Calu3 (cell line): ENCODE data around the gene ICOSLG. TPM values are rescaled to one million over a fixed set of nuclear protein-coding genes. Genes with fewer than 3 reads are reported as not detected.
"Not testable (repeated sequence)": the region's sequence is repeated elsewhere in the genome, so short reads cannot be mapped to it uniquely, and the experiment has no call there.

ENCODE experiments used
- BruUV-seq: library from RNA; stranded (reverse); fragments of 400-500 nt; replicated peaks from 2 replicates; lab custom pipeline; 2021; lab: Mats Ljungman, UMichigan
- CTCF ChIA-PET: fragments of 300-600 bp; sonication (Branson Sonifier 250); formaldehyde crosslinking; loops from one replicate; lab custom pipeline; 2022; ENCODE audit warnings: antibody characterized with exemption; lab: Charles Lee
- DNase-seq: peaks from one replicate; pipeline ENCODE4 v3.0.0; 2022
- H3K27ac Mint-ChIP-seq: one replicate; pipeline ENCODE4 v1.8.0; 2022; ENCODE audit warnings: mixed read lengths; ENCODE audit not compliant: unreplicated experiment
- H3K27me3 Mint-ChIP-seq: one replicate; pipeline ENCODE4 v1.8.0; 2022; ENCODE audit warnings: mixed read lengths; ENCODE audit not compliant: unreplicated experiment
- H3K36me3 Mint-ChIP-seq: one replicate; pipeline ENCODE4 v1.8.0; 2022; ENCODE audit warnings: mild to moderate bottlenecking, moderate library complexity, mixed read lengths; ENCODE audit not compliant: insufficient read depth, unreplicated experiment
- H3K4me1 Mint-ChIP-seq: one replicate; pipeline ENCODE4 v1.8.0; 2022; ENCODE audit warnings: mild to moderate bottlenecking, low read depth, mixed read lengths; ENCODE audit not compliant: unreplicated experiment
- H3K4me3 Mint-ChIP-seq: one replicate; pipeline ENCODE4 v1.8.0; 2022; ENCODE audit warnings: mild to moderate bottlenecking, low read depth, moderate library complexity, mixed read lengths; ENCODE audit not compliant: unreplicated experiment
- H3K9me3 Mint-ChIP-seq: one replicate; pipeline ENCODE4 v1.8.0; 2022; ENCODE audit warnings: low read depth, mixed read lengths; ENCODE audit not compliant: unreplicated experiment
- intact Hi-C: fragments of 100-400 bp; cut with micrococcal nuclease; formaldehyde crosslinking; loops from one replicate; pipeline ENCODE4 v1.10.0; 2022; ENCODE audit not compliant: unreplicated experiment
- total RNA-seq: library from RNA; stranded (reverse); gene quantifications from 2 replicates; pipeline ENCODE4 v1.2.3, GENCODE V29; 2022

The ICOSLG gene
- total RNA-seq, 1 experiment from 2014 or later = 3.4 TPM

- H3K4me1 Mint-ChIP-seq, H3K36me3 Mint-ChIP-seq, DNase-seq, H3K27me3 Mint-ChIP-seq, H3K27ac Mint-ChIP-seq, H3K4me3 Mint-ChIP-seq, CTCF ChIA-PET, BruUV-seq, intact Hi-C loops, H3K9me3 Mint-ChIP-seq: not testable (repeated sequence)
These were observed 28.8 kb downstream of the ICOSLG start for GRCh38 chr21:44211978-44212377.

- H3K4me1 Mint-ChIP-seq, H3K36me3 Mint-ChIP-seq, H3K27me3 Mint-ChIP-seq, H3K9me3 Mint-ChIP-seq, H3K27ac Mint-ChIP-seq, H3K4me3 Mint-ChIP-seq, CTCF ChIA-PET, intact Hi-C loops, DNase-seq, BruUV-seq: not testable (repeated sequence)
These were observed 29.2 kb downstream of the ICOSLG start for GRCh38 chr21:44211574-44211973.

- CTCF ChIA-PET, H3K4me3 Mint-ChIP-seq, DNase-seq, H3K9me3 Mint-ChIP-seq, H3K4me1 Mint-ChIP-seq, intact Hi-C loops, H3K36me3 Mint-ChIP-seq, H3K27me3 Mint-ChIP-seq, BruUV-seq, H3K27ac Mint-ChIP-seq: not testable (repeated sequence)
These were observed 32.7 kb downstream of the ICOSLG start for GRCh38 chr21:44207860-44208646.

GRCh38 chr21:44206698-44207676, 33.8 kb downstream of the ICOSLG start:
- H3K4me1 Mint-ChIP-seq, H3K27ac Mint-ChIP-seq, H3K36me3 Mint-ChIP-seq, intact Hi-C loops, CTCF ChIA-PET, DNase-seq, H3K27me3 Mint-ChIP-seq, H3K9me3 Mint-ChIP-seq, H3K4me3 Mint-ChIP-seq, BruUV-seq: not testable (repeated sequence)

- H3K27me3 Mint-ChIP-seq, BruUV-seq, H3K4me3 Mint-ChIP-seq, intact Hi-C loops, H3K36me3 Mint-ChIP-seq, CTCF ChIA-PET, H3K9me3 Mint-ChIP-seq, H3K27ac Mint-ChIP-seq, H3K4me1 Mint-ChIP-seq, DNase-seq: not testable (repeated sequence)
These were observed 34.6 kb downstream of the ICOSLG start for GRCh38 chr21:44206187-44206586.

- H3K9me3 Mint-ChIP-seq, H3K36me3 Mint-ChIP-seq, BruUV-seq, H3K27ac Mint-ChIP-seq, H3K4me3 Mint-ChIP-seq, intact Hi-C loops, CTCF ChIA-PET, DNase-seq, H3K4me1 Mint-ChIP-seq: not testable (repeated sequence)
- H3K27me3 Mint-ChIP-seq = peaks cover 13% of the 10 kb centered on the region
These were observed 38.0 kb downstream of the ICOSLG start for GRCh38 chr21:44202590-44203299.

- H3K4me3 Mint-ChIP-seq, DNase-seq, H3K27ac Mint-ChIP-seq, H3K4me1 Mint-ChIP-seq, intact Hi-C loops, H3K9me3 Mint-ChIP-seq, BruUV-seq, CTCF ChIA-PET, H3K36me3 Mint-ChIP-seq: not testable (repeated sequence)
- peaks cover 13% of the 10 kb centered on the region for H3K27me3 Mint-ChIP-seq
These were observed 40.7 kb downstream of the ICOSLG start for GRCh38 chr21:44199997-44200396.
